Activated T-cell treated with anti-CD3 and anti-CD28 coated beads, Interleukin-2, amount 50 U/mL, for 1 hour (primary cell): ENCODE measurements around the gene CNIH1.
"Not testable (repeated sequence)": the region's sequence is repeated elsewhere in the genome, so short reads cannot be mapped to it uniquely, and the experiment has no call there.

ENCODE experiments used
- DNase-seq: peaks from one replicate; pipeline ENCODE4 v3.0.0-alpha.2; 2020

Gene CNIH1

DNA sequence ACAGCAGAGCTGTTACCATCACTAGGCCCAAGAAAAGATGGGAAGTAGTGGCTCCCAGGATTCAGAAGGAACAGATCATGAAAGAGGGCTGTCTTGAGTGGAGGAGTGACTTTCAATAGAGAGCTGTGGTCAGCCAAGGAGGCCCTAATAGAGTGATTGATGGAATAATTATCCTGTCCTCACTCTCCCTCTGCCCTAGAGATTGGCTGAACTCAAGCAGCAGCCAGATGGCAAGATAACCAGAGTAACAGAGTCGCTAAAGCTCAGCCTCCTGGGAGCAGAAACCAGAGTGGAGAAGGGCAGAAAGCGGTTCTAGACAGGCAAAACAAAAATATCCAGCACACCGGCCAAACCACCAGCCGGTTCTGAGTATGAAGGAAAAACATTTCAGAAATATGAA, 24.5 kb upstream of the CNIH1 start:
- no peak for DNase-seq

DNA sequence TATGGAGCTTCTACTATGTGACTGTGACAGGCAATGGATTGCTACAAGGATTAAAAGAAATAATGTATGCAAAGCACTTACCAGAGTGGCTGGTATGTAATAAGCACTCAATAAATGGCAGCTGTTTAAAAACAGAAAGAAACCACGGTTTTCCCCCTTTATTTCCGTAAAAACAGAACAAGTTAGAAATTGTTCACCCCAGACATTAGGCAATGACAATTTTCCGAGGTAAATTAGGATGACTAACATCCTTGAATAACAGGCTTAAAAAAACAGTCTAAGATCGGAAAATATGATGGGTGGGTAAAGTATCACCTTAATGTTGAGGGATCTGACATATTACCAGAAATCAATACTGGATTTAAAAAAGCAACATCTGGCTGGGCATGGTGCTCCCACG, 20.9 kb upstream of the CNIH1 start:
- no peak for DNase-seq

DNA sequence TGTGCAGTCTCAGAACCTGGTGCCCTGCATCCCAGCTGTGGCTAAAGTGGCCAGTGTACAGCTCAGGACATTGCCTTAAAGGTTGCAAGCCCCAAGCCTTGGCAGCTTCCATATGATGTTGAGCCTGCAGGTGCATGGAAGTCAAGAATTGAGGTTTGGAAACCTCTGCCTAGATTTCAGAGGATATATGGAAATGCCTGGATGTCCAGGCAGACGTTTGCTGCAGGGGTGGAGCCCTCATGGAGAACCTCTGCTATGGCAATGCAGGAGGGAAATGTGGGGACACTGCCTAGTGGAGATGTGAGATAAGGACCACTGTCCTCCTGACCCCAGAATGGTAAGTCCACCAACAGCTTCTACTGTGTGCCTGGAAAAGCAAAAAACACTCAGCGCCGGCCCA, 17.9 kb upstream of the CNIH1 start:
- DNase-seq, result no peak

DNA sequence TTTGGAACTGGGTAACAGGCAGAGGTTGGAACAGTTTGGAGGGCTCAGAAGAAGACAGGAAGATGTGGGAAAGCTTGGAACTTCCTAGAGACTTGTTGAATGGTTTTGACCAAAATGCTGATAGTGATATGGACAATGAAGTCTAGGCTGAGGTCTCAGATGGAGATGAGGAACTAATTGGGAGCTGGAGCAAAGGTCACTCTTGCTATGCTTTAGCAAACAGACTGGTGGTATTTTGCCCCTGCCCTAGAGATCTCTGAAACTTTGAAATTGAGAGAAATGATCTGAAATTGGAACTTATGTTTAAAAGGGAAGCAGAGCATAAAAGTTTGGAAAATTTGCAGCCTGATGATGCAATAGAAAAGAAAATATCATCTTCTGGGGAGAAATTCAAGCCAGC, 17.4 kb upstream of the CNIH1 start:
- not testable (repeated sequence) for DNase-seq

DNA sequence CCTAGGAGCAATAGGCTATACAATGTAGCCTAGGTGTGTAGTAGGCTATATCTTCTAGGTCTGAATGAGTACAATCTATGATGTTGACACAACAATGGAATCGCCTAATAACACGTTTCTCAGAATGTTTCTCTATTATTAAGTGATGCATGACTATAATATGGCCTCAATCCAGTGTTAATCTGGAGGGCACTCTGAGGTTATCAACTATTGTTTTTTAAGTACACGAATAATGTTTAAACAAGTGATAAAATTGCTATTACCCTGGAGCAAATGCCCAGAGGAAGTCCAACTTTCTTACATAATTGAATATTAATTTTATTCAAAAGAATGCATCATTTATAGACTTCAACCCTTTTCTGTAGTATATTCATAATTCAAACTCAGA, 16.4 kb upstream of the CNIH1 start:
- DNase-seq, result no peak

DNA sequence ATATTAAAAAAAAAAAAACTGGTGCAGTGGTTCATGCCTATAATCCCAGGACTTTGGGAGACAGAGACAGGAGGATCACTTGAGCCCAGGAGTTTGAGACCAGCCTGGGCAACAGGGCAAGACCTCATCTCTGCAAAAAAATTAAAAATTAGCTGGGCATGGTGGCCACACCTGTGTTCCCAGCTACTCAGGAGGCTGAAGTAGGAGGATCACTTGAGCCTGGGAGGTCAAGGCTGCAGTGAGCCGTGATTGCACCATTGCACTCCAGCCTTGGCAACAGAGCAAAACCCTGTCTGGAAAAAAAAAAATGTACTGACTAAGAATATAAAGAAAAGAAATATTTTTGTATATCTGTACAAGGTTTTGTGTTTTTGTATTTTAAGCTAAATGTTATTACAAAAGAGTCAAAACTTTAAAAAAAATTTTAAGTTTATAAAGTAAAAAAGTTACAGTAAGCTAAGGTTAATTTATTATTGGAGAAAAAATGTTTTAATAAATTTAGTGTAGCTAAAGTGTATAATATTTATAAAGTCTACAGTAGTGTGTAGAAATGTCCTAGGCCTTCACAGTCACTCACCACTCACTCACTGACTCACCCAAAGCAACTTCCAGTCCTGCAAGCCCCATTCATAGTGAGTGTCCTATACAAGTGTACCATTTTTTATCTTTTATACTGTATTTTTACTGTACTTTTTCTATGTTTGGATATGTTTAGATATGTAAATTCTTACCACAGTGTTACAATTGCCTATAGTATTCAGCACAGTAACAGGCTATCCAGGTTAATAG, 15.8 kb upstream of the CNIH1 start:
- not testable (repeated sequence) for DNase-seq

DNA sequence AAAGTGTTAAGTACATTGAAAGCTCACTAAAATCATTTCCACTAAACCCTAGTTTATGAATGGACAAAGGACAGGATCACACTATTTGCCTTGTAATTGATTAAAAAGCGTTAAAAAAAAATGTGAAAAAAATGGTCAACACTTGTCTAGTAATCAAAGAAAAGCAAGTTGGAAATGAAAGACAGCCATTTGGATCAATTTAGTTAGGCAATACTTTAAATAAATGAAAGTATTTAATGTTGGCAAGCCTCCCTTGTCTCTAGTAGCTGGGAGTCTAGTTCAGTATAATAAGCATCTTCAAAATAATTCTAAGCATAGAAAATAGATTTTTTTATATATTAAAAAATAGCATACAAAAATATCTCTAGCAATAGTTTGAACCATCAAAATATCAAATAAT, 14.2 kb upstream of the CNIH1 start:
- DNase-seq, result no peak

DNA sequence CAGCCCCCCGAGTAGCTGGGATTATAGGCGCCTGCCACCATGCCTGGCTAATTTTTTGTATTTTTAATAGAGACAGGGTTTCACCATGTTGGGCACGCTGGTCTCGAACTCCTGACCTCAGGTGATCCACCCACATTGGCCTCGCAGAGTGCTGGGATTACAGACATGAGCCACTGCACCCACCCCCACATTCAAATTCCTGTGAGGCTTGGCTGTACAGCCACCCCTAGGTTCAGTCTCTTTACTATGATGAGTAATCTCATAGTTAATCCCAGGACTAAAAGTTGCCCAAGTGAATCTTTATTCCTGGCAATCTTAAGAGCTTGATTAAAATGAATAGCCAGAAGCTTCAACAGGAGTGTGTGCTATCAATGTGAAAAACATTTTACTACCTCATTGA, 12.8 kb upstream of the CNIH1 start:
- not testable (repeated sequence) for DNase-seq

DNA sequence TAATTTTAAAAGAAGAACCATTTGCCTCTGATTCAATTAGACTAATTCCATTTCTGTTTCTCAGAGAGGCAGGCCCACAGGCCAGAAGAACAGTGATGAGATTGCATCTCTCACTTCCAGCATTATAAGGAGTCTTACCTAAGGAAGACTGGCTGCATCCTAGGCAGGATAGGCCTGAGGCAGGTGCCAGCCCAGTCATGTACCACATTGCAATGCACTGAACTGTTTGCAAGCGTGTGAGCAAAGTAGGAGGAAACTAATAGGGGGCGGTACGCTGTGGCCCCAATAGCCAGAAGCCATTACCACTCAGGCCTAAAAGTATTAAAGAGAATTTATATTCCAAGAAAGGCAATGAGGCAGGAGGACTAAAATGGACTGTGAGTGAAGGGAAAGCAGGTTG, 12.1 kb upstream of the CNIH1 start:
- DNase-seq, result no peak

DNA sequence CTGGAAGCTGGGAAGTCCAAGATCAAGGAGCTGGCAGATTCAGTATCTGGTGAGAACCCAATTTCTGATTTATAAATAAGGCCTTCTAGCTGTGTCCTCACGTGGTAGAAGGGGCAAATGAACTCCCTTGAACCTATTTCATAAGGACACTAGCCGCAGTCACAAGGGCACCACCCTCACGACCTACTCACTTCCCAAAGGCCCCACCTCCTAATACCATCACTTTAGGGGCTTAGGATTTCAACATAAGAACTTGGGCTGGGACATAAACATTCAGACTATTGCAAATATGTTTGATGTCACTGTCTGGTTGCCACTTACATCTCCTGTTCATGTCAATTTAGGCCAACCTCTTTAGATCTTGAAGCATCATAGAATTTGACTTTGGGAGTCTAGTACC, 10.8 kb upstream of the CNIH1 start:
- no peak for DNase-seq

DNA sequence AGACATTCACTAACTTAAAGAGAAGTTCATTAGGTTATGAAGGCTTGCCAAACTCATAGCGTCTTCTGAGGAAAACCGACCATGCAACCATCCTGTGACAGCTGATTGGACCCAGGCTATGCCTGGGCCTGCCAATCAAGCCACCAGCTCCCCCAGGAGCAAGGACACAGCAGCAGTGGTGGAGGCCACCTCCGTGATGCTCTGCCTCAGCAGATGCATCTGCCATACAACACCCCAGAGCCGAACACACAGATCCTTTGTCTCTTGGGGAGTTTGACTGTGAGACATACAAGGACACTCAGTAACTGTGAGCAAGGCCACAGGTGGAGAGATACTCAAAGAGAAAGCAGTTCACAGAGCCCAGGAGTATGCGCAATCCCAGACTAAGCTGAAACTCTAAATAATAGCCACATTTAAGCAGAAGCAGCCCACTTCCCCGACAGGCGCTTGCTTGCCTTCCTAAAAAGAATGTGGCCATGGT, 10.0 kb upstream of the CNIH1 start:
- DNase-seq, result no peak

DNA sequence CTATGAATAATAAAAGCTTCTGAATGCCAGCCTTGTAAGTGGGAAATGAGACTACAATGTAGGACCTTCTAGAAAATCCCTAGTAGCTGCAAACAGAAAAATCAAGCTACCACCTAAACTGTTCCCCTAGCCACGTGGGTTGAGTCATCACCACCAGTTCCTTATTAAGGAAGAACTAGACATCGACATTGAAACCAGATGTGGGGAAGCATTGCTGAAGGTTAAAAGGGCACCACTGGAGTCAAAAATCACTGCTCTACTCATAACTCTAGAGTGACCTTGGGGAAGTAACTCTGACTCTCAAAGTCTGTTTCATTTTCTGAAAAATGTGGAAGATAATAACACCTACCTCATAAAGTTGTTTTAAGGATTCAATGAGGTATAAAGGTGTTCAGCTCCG, 9.4 kb upstream of the CNIH1 start:
- no peak for DNase-seq

DNA sequence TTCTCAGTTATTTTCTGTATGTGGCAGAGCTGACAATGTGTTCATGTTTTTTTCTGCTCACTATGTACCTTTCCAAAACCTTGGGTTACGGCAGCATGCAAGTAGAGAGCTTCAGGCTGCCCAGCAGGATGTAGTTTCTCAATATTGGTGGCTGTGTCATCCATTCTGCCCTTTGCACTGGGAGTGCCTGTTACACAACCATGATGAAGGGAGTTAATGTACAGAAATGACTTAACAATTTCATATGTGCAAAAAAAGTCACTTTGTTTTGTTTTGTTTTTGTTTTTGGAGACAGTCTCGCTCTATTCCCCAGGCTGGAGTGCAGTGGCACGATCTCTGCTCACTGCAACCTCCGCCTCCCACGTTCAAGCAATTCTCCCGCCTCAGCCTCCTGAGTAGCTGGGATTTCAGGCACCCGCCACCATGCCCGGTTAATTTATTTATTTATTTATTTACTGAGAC, 6.1 kb upstream of the CNIH1 start:
- DNase-seq, result no peak

DNA sequence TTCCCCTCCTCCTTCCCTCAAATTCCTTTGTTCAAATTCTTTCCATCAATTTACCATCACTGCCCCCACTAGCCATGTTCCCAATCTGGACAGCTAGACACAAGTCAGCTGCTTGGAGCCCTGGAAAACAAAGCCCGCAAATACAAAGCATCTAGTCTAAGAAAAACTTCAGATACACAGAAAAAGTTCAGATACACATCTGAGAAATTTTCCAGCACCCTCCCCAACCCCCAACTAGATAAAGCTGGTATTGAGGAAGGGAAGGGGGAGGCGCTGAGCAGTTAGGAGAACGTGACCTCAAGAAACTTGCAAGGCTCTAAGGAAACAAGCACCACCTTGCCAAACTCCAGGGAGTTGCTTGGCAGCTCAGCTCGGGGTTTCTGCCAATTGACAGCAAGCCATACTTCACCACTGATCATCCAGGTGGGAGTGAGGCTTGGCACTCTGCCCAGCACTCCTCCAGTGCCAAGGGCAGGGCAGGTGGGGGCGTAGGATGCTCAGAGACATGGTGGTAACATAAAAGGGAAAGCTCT, 5.1 kb upstream of the CNIH1 start:
- no peak for DNase-seq

DNA sequence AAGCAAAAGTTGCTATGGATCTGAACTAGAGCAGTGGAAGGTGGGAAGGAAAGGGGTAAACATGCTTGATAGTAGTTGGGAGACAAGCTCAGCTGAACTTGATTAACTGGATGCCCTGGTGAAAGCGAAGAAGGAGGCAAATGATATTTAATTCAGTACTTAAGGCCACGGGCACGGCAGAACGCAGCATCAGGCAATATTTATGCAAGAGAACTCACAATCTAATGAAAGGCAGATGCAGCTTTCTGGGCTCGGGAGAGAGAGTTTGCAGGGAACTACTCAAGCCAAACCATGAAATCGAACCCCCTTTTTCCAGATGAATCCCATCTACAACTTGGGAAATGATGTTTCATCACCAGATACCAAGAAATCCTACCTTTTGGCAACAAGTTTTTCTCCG, 3.5 kb upstream of the CNIH1 start:
- DNase-seq, result no peak

DNA sequence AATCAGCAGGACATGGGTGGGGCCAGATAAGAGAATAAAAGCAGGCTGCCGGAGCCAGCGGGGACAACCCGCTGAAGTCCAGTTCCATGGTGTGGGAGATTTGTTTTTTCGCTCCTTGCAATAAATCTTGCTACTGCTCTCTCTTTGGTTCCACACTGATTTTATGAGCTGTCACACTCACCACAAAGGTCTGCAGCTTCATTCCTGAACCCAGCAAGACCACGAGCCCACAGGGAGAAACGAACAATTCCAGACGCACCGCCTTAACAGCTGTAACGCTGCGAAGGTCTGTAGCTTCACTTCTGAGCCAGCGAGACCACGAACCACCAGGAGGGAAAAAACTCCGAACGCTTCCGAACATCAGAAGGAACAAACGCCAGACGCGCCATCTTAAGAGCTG, 2.8 kb upstream of the CNIH1 start:
- no peak for DNase-seq

DNA sequence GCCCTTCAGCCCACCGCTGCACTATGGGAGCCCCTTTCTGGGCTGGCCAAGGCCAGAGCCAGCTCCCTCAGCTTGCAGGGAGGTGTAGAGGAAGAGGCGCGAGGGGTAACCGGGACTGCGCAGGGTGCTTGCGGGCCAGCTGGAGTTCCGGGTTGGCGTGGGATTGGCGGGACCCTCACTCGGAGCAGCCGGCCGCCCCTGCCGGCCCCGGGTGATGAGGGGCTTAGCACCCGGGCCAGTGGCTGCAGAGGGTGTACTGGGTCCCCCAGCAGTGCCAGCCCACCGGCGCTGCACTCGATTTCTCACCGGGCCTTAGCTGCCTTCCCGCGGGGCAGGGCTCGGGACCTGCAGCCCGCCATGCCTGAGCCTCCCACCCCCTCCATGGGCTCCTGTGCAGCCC, 1.8 kb upstream of the CNIH1 start:
- not testable (repeated sequence) for DNase-seq

DNA sequence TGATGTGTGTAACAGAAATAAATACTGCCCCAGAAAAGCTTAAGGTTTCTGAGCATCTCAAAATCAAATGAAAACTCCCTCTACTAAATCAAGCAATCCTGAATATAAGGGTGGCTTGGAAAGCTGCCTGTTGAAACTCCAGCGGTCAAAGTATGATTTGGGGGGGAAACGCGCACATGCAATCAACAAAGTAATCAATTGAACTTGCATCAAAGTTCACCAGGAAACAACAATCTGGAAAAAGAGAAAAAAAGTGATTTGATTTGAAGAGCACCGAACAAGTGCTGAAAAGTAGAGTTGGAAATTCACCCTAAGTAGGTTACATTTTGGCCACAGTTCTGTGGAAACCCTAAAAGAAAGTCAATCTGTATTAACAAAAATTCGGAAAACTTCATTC, 700 bp downstream of the CNIH1 start:
- DNase-seq, result no peak

DNA sequence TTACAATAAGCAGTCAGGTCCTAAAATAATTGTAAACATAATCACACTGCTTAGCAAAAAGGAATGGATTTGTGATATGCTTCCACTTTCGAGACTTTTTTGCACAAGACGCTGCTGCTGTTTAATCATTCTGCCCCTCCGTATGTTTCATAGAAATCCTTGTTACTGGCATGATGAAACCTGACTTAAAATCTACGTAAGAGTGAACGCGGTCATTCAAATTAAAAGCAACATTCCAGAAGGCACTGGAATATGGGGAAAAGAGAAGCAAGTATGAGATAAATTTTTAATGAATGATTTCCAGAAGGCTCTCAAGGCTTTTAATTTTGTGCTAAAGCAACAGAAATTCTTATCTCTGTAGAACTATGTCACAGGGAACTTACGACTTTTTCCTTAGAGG, 1.1 kb downstream of the CNIH1 start:
- DNase-seq, result no peak

DNA sequence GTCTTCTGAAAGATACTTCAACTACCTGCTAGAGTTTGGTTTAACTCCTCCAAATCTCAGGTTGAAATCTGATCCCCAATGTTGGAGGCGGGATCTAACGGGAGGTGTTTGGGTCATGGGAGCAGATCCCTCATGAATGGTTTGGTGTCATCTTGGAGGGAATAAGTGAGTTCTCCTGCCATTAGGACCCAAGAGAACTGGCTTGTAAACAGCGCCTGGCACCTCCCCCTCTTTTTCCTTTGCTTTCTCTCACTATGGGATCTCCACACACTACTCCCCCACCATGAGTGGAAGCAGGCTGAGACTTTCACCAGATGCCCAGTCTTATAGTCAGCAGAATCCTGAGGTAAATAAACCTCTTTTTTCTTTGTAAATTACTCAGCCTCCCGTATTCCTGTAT, 2.5 kb downstream of the CNIH1 start:
- no peak for DNase-seq

DNA sequence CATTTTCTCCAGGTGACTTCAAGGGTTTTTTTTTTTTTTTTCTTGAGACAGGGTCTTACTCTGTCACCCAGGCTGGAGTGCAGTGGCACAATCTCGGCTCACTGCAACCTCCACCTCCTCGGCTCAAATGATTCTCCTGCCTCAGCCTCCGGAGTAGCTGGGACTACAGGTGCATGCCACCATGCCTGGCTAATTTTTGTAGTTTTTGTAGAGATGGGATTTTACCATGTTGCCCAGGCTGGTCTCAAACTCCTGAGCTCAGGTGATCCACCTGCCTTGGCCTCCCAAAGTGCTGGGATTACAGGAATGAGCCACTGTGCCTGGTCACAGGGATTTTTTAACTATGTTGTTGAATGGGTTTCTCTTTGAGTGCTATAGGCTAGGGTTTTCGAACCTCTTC, 3.2 kb downstream of the CNIH1 start:
- DNase-seq, result not testable (repeated sequence)

DNA sequence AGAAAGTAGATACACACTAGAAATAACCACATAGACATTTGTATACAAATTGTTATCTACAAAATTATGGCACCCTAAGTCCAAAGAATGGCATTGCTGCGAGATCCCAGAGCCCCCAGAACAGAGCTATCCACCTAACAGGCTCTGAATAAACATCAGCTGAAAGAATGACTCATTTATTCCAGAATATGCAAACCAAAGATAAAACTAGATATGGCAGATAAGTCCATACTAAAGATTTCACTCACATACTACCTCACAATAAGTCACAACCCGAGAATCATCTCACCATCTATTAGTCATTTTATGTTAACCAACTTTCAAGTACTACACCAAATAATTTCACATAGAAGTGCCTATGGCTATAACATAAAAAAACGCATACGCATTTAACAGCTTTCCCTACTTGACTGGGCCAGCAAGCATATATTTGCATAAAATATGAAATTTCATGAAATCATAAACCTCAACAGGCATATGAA, 5.6 kb downstream of the CNIH1 start:
- DNase-seq, result no peak

DNA sequence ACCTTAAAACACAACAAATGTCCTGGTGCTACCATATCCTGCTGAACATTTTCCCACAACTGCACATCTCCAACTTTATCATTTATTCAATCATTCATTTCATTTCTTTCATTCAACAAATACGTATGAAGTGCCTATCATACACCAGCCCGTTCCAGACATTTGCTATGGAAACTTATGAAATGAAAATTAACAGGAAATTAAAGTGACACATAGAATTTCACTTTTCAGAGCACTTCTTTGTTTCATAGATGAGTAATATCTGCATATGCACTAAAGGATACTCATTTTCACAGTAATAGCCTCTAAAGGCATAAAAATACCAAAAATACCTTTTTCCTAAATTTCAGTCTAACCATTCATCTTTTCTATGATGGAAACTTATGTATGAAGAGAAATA, 12.6 kb downstream of the CNIH1 start:
- no peak for DNase-seq

DNA sequence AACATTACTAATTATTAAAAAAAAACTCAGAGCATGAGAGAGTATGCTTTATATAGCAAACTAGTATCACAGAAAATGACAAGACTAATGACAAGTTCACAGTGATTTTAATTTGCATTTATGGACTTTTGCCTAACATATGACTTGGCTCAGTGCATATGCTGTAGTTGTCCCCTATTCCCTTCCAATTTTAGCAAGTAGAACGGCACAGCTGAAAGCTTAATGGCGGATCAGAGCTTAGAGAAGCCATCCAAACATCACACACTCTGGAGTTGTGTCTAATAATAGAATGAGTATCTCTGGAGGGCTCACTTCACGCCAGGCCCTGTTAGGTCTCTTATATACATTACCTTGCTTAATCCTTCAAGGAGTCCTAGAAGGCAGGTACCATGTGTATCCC, 13.3 kb downstream of the CNIH1 start:
- no peak for DNase-seq
